AG09309 (cell line): ENCODE results near the gene SLC37A1.

Source experiments
- DNase-seq: peaks from one replicate; pipeline ENCODE4 v3.0.0-alpha.2; 2010; ENCODE audit warnings: low read depth
- H3K4me3 ChIP-seq: 2 replicates; pipeline ENCODE4 v1.5.1; 2011; ENCODE audit warnings: mild to moderate bottlenecking, low read depth, low read length, moderate library complexity; ENCODE audit not compliant: control insufficient read depth
- CTCF ChIP-seq: IDR thresholded peaks from 2 replicates; pipeline ENCODE4 v1.5.1; 2011; ENCODE audit warnings: mild to moderate bottlenecking, low read depth, low read length, inconsistent platforms; ENCODE audit not compliant: insufficient read depth, control insufficient read depth; ENCODE audit errors: missing control alignments

SLC37A1 gene

DNA sequence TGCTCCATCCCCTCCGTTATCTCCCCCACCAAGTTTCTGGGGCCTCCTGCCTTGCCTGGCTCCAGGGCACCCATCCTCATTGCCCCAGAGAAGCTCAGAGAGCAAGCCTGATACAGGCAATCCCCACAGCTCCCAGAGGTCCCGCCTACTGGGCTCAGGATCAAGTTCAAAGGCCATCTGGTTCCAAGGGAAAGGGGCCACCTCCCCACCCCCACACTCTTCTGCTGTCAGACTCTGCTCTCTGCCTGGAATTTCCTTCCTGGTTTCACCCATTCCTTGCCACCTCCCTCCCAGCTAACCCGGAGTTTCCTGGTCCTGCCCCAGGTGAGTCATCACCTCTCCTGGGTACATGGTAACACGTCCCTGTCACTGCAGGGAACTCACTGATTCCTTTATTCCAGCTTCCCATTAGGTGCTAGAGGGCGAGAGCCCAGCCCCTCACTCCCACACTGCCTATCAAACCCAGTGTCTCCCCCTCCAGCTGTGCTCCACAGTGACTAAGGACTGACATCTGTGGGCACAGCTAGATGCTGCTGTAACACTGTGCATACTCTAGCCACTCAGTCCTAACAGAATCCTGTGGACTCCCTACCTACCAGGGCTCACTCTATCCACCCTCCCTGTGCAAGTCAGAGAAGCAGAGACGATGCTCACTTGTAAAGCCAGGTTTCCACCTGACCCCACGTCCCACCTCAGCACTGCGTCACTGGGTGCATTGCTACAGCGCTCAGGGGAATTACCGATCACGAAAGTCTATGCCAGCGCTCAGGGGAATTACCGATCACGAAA lies 39.4 kb upstream of the SLC37A1 start:
- TF ChIP-seq CTCF, result no peak
- H3K4me3 ChIP-seq, result no peak overlapping the region
- no peak for DNase-seq

GRCh38 chr21:42475036-42475435 lies 38.6 kb upstream of the SLC37A1 start:
- no peak for DNase-seq
- no peak overlapping the region for H3K4me3 ChIP-seq
- no peak for TF ChIP-seq CTCF

DNA sequence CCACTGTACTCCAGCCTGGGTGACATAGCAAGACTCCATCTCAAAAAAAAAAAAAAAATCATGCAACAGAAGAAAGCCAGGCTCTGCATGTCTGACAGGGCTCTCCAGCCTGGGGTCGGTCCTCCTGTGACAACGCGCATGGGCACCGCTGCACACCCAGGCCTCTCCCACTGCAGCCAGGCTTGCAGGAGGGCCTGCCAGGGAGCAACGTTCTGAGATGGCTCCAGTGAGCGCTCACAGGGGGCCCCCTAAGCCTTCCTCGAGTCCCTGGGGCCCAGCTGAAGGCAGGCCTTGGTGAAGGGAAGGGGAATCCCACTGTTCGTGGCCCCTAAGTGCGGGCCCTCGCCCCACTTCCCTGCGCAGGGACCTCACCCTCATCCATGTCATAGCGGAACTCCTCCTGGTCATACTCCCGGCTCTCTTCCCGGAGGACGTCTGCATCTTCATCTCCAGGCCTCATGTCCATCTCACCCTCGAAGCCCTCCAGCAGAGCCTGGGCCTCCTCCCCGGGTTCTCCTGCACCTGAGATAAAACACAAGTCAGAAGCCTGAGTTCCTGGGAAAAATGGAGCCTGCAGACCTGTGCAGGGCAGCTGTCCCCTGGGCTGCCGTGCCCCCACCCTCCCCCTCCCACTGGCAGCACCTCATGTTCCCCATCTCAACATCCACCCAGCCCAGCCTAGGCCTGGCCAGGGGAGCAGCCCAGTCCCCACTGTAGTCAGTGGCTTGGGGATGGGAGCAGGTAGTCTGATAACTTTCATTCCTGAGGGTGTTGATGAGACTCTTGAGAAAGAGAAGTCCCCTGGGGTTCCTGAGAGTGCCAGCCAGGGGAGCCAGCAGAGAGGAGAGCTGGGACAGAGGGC lies 37.9 kb upstream of the SLC37A1 start:
- no peak for TF ChIP-seq CTCF
- H3K4me3 ChIP-seq, result no peak overlapping the region
- DNase-seq, result no peak

DNA sequence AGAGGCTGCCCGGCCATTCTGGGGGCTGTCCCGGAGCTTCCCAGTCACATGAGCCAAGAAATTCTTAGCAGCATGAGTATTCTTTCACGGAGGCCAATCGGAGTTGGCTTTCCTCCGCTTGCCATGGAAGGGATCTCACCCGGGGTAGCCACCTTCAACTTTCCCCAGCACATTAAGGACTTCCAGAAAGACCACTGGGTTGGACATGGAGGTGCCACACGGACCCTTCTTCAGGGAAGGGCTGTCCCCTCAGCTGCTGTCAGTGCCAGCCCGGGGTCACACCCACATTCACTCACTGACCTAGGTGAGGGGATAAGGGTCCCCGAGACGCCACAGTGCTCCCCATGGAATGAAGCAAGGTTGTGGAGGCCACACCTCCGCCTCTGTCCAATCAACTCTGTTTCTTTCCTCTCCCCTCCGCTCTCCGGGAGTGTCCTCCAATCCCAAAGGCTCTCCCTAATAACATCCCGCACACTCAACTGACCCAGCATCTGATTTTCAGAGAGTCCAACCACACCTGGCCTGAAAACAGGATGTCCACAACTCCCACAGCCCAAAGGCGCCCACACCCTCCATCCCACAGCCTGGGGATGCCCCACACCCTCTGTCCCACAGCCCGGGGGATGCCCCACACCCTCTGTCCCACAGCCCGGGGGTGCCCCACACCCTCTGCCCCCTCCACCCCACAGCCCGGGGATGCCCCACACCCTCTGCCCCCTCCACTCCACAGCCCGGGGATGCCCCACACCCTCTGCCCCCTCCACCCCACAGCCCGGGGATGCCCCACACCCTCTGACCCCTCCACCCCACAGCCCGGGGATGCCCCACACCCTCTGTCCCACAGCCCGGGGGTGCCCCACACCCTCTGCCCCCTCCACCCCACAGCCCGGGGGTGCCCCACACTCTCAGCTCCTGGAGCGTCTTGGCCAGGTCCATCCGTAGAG lies 37.0 kb upstream of the SLC37A1 start:
- no peak overlapping the region for H3K4me3 ChIP-seq
- TF ChIP-seq CTCF, result no peak
- DNase-seq, result no peak

DNA sequence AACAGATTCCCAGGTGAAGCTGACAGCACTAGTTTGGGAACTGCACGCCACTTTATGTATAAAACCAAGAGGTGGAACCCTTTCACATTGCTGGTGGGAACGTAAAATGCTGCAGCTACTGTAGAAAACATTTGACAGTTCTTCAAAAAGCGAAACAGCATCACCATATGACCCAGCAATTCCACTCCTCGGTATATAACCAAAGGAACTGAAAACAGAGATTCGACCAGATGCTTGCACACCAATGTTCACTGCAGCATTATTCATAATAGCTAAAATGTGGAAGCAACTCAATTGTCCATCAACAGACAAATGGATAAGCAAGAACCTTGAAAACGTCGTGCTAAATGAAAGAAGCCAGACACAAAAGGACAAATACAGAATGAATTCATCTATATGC lies 35.1 kb upstream of the SLC37A1 start:
- no peak overlapping the region for H3K4me3 ChIP-seq
- TF ChIP-seq CTCF, result no peak
- no peak for DNase-seq

- no peak for DNase-seq
- no peak overlapping the region for H3K4me3 ChIP-seq
- no peak for TF ChIP-seq CTCF
These were observed 34.1 kb upstream of the SLC37A1 start for GRCh38 chr21:42479582-42479981.
